HG02571 (cell line): ENCODE results near the gene HTRA1.

Experiments
- ATAC-seq: cut with Tn5 transposase; IDR thresholded peaks from one replicate; pipeline ENCODE4 v1.9.1; 2021; ENCODE audit warnings: mild to moderate bottlenecking, moderate library complexity; ENCODE audit not compliant: unreplicated experiment

The HTRA1 gene

GRCh38 chr10:122514045-122514840, 52.9 kb downstream of the HTRA1 start:
- ATAC-seq: no peak

- ATAC-seq: no peak
Measured at GRCh38 chr10:122515022-122515424, 53.7 kb downstream of the HTRA1 start.

GRCh38 chr10:122515588-122516231, 54.4 kb downstream of the HTRA1 start:
- ATAC-seq: no peak

GRCh38 chr10:122516734-122517133, 55.4 kb downstream of the HTRA1 start:
- ATAC-seq: no peak

- ATAC-seq: no peak
Measured at GRCh38 chr10:122519144-122519543, 57.8 kb downstream of the HTRA1 start.

- no peak for ATAC-seq
Measured at GRCh38 chr10:122519873-122520272, 58.5 kb downstream of the HTRA1 start.

GRCh38 chr10:122521011-122521410, 59.7 kb downstream of the HTRA1 start:
- ATAC-seq: no peak

GRCh38 chr10:122524811-122525210, 63.5 kb downstream of the HTRA1 start:
- no peak for ATAC-seq

GRCh38 chr10:122525788-122526187, 64.4 kb downstream of the HTRA1 start:
- no peak for ATAC-seq

- ATAC-seq: no peak
Measured at GRCh38 chr10:122526892-122527291, 65.5 kb downstream of the HTRA1 start.

- no peak for ATAC-seq
Measured at GRCh38 chr10:122530177-122530576, 68.8 kb downstream of the HTRA1 start.

GRCh38 chr10:122531261-122531660, 69.9 kb downstream of the HTRA1 start:
- no peak for ATAC-seq

GRCh38 chr10:122531939-122532338, 70.6 kb downstream of the HTRA1 start:
- no peak for ATAC-seq

- ATAC-seq: no peak
Measured at GRCh38 chr10:122532601-122533296, 71.4 kb downstream of the HTRA1 start.

GRCh38 chr10:122537545-122537944, 76.2 kb downstream of the HTRA1 start:
- no peak for ATAC-seq

GRCh38 chr10:122541541-122542002, 80.2 kb downstream of the HTRA1 start:
- no peak for ATAC-seq

- no peak for ATAC-seq
Measured at GRCh38 chr10:122543676-122544445, 82.5 kb downstream of the HTRA1 start.

- ATAC-seq: no peak
Measured at GRCh38 chr10:122544493-122544892, 83.1 kb downstream of the HTRA1 start.

- no peak for ATAC-seq
Measured at GRCh38 chr10:122546242-122546641, 84.9 kb downstream of the HTRA1 start.

GRCh38 chr10:122548407-122549085, 87.2 kb downstream of the HTRA1 start:
- no peak for ATAC-seq
